ENCODE data around the gene B4GALNT4. TPM values are rescaled to one million over a fixed set of nuclear protein-coding genes. Genes with fewer than 3 reads are reported as not detected.

B4GALNT4 gene
- total RNA-seq, 1 donor from 2014 or later, result 64.6 TPM

DNA sequence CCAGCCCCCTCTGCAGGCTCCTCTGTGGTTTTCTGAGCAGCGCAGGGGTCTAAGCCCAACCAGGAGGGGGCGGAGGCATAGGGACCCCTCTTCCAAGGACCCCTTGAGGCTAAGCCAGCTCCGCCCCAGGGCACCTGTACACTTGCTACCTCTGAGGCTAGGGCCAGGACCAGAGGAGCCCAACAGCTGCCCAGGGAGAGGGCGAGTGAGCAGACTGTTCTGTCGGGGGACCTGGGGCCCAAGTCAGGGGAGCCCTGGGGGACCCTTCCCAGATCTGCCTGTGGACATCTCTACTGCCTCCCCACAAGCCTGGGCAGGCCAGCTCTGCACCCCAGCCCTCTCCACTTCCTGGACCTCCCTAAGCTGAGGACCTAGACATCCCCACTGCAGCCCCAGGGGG lies 1.8 kb downstream of the B4GALNT4 start:
- H3K9ac ChIP-seq (ENCODE audit: low read length), result no peak overlapping the region
- peaks cover 4% of the 10 kb centered on the region for H3K36me3 Mint-ChIP-seq (ENCODE audit: low read depth, unreplicated experiment)
- TF ChIP-seq CTCF (IDR thresholded peaks at IDR 0.05; ENCODE audit: insufficient read depth, low read depth, low read length) (no peak), EZH2 (IDR thresholded peaks at IDR 0.05; ENCODE audit: insufficient read depth, low read length) (no peak)

GRCh38 chr11:371716-372590 lies 2.7 kb downstream of the B4GALNT4 start:
- Histone ChIP-seq H2AFZ (ENCODE audit: low read depth, low read length) (no peak overlapping the region), H3K27ac (ENCODE audit: low read depth, low read length) (no peak overlapping the region), H3K4me3 (ENCODE audit: insufficient read depth, low read depth, low read length) (no peak overlapping the region), H3K9me3 (ENCODE audit: insufficient read depth, low read depth, low read length) (no peaks in the 10 kb centered on the region), H3K27me3 (ENCODE audit: insufficient read depth, low read length) (peaks cover 17% of the 10 kb centered on the region), H3K79me2 (ENCODE audit: insufficient read depth, low read length) (no peaks in the 10 kb centered on the region), H3K36me3 (ENCODE audit: insufficient read depth, low read length) (no peaks in the 10 kb centered on the region), H3K9ac (ENCODE audit: low read length) (no peak overlapping the region), H3K4me2 (ENCODE audit: low read length) (no peak overlapping the region), H4K20me1 (ENCODE audit: insufficient read depth, low read length) (peaks cover 23% of the 10 kb centered on the region), H3K4me1 (ENCODE audit: insufficient read depth, low read length) (no peaks in the 10 kb centered on the region)
- FAIRE-seq, result no peak
- peak overlapping the region; percentile 60 for H3K4me3 Mint-ChIP-seq (ENCODE audit: unreplicated experiment)
- peaks cover 2% of the 10 kb centered on the region for H3K4me1 Mint-ChIP-seq (ENCODE audit: low read depth, unreplicated experiment)
- H3K36me3 Mint-ChIP-seq (ENCODE audit: low read depth, unreplicated experiment), result peaks cover 4% of the 10 kb centered on the region
- no peaks in the 10 kb centered on the region for H3K9me3 Mint-ChIP-seq (ENCODE audit: unreplicated experiment)
- H3K27ac Mint-ChIP-seq (ENCODE audit: unreplicated experiment), result peak overlapping the region; percentile 60
- TF ChIP-seq CTCF (IDR thresholded peaks at IDR 0.05; ENCODE audit: insufficient read depth, low read depth, low read length), result no peak
- no peak for TF ChIP-seq EZH2 (IDR thresholded peaks at IDR 0.05; ENCODE audit: insufficient read depth, low read length)
- DNase-seq (ENCODE audit: low read depth), result no peak
- peaks cover 9% of the 10 kb centered on the region for H3K27me3 Mint-ChIP-seq (ENCODE audit: low read depth, unreplicated experiment)

More for the DNA sequence above, 1.8 kb downstream of the B4GALNT4 start:
- Histone ChIP-seq H3K27ac (ENCODE audit: low read depth, low read length) (no peak overlapping the region), H3K27me3 (ENCODE audit: insufficient read depth, low read length) (peaks cover 20% of the 10 kb centered on the region), H3K4me1 (ENCODE audit: insufficient read depth, low read length) (no peaks in the 10 kb centered on the region), H3K4me3 (ENCODE audit: insufficient read depth, low read depth, low read length) (no peak overlapping the region), H3K9me3 (ENCODE audit: insufficient read depth, low read depth, low read length) (no peaks in the 10 kb centered on the region), H3K4me2 (ENCODE audit: low read length) (no peak overlapping the region), H3K36me3 (ENCODE audit: insufficient read depth, low read length) (no peaks in the 10 kb centered on the region), H3K79me2 (ENCODE audit: insufficient read depth, low read length) (no peaks in the 10 kb centered on the region), H2AFZ (ENCODE audit: low read depth, low read length) (no peak overlapping the region), H4K20me1 (ENCODE audit: insufficient read depth, low read length) (peaks cover 23% of the 10 kb centered on the region)
- peaks cover 13% of the 10 kb centered on the region for H3K27me3 Mint-ChIP-seq (ENCODE audit: low read depth, unreplicated experiment)
- H3K4me1 Mint-ChIP-seq (ENCODE audit: low read depth, unreplicated experiment), result peaks cover 2% of the 10 kb centered on the region
- no peak for FAIRE-seq
- peak overlapping the region; percentile 60 for H3K27ac Mint-ChIP-seq (ENCODE audit: unreplicated experiment)
- peaks cover 1% of the 10 kb centered on the region for H3K9me3 Mint-ChIP-seq (ENCODE audit: unreplicated experiment)
- H3K4me3 Mint-ChIP-seq (ENCODE audit: unreplicated experiment), result peak overlapping the region; percentile 89
- DNase-seq (ENCODE audit: low read depth), result no peak
